ENCODE measurements around the gene TANC1.
A peak's percentile ranks its signal among the peaks of the same experiment; 100 is the strongest.

The TANC1 gene

GRCh38 chr2:158968396-158969161 is at the start of gene TANC1:
TANC1 (plus strand) TSS chr2:158968640; CDS start chr2:159065911, 97,271 bp downstream.
- peak; percentile 90 for DNase-seq (ENCODE audit: low spot score)

GRCh38 chr2:158921599-158922408 is 46.6 kb upstream of the TANC1 start:
- no peak for DNase-seq (ENCODE audit: low spot score)

DNA sequence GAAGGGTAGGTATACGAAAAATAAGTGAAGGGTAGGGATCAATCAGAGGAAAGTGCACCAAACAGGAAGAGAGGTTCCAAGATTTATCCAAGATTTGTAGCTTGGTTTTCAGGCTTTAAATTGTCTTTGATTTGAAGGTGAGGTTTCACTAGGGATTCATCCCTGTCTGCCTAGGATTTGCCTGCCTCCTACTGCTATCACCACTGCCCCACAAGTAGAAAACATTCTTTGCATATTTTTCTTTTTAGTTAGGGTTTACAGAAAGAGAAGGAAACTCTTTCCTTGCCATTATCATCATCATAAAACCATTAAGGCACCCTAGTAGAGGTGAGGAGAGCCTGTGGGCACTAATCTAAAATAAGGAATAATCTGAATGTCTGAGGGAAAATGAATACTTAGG is 45.8 kb upstream of the TANC1 start:
- DNase-seq (ENCODE audit: low spot score): no peak

- no peak for DNase-seq (ENCODE audit: low spot score)
These were observed 45.3 kb upstream of the TANC1 start for GRCh38 chr2:158923180-158923594.

GRCh38 chr2:158923641-158924040 is 44.8 kb upstream of the TANC1 start:
- no peak for DNase-seq (ENCODE audit: low spot score)

- no peak for DNase-seq (ENCODE audit: low spot score)
These were observed 41.9 kb upstream of the TANC1 start for GRCh38 chr2:158926478-158926948.

GRCh38 chr2:158928515-158928914 is 39.9 kb upstream of the TANC1 start:
- no peak for DNase-seq (ENCODE audit: low spot score)

DNA sequence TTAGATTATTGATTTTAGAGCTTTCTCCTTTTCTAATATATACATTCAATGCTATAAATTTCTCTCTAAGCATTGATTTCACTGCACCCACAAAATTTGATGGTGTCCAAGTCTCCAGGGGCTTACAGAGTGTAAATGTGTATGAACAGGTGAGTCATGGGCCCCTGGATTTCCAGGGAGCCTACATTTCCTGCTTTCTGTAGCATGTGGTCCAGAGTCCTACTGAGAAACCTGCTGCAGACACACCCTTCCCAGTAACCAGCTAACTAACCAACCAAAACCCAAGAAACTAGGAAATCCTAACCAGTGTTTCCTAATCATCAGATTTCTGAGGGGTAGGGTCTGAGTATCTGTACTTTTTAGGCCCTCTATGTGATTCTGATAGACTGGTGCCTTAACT is 39.5 kb upstream of the TANC1 start:
- no peak for DNase-seq (ENCODE audit: low spot score)

DNA sequence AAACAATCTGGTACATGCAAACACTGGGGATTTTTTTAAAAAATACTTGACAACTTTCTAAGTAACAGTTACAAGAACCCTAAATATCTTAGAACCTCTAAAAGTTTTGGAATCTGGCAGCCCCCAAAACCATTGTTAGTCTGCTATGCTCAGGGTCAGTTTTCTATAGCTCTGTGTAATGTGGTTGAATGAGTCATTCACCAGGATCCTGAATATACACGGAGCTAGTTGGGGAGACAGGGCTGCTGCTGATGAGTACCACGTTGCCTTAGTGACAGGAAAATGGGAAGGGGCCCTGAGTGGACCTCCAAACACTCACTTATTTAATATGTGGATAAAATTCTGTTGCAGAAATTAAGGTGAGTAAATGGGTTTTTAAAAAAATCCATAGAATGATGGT is 36.9 kb upstream of the TANC1 start:
- DNase-seq (ENCODE audit: low spot score): no peak

DNA sequence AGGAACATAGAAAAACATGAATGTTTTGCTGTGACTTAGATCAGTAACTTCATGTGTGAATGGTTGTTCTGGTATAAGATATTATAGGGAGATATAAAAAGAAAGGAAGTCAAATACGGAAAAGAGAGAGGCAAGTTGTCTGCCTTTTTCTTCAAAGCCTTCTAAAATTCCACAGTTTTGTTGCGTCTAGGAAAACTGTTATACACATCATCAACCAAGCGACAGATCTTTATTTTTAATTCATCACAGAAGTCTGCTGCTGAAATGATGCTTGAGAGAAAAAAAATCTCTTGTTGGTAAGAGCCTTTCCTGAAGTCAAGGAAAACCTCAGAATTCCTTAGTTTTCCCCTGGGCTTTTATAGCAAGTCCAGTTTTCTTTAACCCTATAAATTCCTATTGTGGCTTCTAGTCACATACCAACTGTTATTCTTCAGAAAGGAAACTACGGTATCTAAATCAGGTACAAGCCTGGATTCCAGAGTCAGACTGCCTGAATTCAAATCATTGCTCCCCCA is 36.3 kb upstream of the TANC1 start:
- DNase-seq (ENCODE audit: low spot score): no peak

DNA sequence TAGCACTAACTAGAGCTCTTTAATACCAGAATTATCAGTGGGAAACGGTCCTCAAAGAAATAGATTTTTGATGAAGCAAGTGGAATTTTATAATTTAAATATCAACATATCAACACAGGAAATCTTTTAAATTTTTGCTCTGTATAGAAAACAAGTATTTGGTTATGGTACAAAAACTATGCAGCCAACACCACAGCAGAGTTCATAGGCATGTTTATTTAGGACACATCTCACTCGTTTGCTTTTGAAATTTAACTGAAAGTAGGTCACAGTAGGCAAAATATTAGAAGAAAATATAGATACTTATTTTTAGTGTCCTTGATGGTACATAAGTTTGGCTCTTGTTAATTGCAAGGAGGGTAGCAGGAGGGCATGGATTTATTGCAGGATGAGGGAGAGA is 34.3 kb upstream of the TANC1 start:
- DNase-seq (ENCODE audit: low spot score): no peak

DNA sequence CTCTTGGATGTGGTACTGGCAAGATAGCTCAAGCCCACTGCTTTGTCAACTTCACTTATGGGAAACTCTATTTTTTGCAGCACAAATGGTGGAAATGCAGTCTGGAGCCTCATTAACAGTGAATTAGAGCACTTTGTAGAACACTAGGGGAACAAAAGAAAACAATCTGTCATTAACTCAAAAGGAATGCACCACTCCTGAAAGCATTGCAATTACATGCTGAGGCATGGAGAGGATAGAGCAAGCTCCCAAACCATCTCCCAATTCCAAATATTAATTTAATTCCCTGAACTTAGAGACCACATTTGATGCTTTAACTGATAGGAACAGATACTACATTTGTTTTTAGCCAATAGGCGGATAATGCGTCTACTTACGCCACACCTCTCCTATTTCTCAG is 32.8 kb upstream of the TANC1 start:
- DNase-seq (ENCODE audit: low spot score): no peak

GRCh38 chr2:158936978-158937377 is 31.5 kb upstream of the TANC1 start:
- no peak for DNase-seq (ENCODE audit: low spot score)

- DNase-seq (ENCODE audit: low spot score): no peak
These were observed 28.1 kb upstream of the TANC1 start for GRCh38 chr2:158940356-158940755.

DNA sequence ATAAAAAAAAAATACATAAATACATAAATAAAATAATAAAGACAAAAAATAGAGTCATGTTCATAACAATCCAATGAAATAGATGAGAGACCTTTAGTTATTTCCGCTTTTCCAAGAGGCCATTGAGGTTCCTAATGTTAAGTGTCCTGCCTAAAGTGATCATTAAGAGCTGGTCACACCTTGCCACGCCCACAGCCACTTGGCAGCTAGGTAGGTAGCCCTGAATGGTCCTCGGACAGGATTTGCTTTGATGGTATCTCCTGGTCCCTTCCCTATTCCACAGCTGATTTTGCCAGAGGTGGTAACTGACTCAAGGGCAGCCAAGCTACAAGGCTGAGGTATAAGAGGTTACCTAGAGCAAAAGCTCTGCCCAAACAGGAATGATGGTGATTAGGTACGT is 24.5 kb upstream of the TANC1 start:
- DNase-seq (ENCODE audit: low spot score): no peak

DNA sequence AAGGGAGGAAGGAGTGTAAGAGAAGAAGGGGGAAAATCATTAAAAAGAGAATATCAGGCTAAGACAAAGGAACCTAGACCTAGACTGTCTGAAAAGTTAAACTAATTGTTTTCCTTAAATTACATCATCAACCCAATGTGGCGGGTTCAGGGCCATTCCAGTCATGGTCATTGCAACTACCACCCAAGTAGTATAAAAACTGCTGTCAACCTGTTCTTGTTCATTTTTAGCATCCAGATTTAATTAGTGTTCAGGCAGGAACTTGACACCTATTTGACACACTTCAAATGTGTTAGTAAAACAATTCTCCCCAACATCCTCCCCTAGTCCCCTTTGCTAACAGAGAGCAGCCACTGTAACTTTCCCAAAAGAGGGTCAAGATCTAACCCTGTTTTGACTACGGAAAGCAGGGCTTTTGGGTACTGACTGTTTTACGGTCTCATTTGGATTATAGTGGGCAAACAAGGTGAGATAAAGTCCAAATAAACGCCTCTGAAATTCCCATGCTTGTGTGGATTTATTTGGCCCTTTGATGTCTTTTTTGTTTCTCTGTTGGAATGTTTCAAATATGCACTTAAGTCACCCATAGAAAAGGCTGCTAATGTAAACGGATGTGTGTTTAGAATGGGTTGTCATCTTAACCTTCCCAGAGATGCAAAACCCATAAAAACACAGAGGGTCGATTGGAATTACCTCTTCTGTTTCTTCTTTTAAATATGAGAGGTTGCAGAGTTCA is 19.3 kb upstream of the TANC1 start:
- DNase-seq (ENCODE audit: low spot score): no peak

GRCh38 chr2:158953454-158953853 is 15.0 kb upstream of the TANC1 start:
- DNase-seq (ENCODE audit: low spot score): no peak

- peak; percentile 48 for DNase-seq (ENCODE audit: low spot score)
These were observed 14.3 kb upstream of the TANC1 start for GRCh38 chr2:158953926-158954763.

DNA sequence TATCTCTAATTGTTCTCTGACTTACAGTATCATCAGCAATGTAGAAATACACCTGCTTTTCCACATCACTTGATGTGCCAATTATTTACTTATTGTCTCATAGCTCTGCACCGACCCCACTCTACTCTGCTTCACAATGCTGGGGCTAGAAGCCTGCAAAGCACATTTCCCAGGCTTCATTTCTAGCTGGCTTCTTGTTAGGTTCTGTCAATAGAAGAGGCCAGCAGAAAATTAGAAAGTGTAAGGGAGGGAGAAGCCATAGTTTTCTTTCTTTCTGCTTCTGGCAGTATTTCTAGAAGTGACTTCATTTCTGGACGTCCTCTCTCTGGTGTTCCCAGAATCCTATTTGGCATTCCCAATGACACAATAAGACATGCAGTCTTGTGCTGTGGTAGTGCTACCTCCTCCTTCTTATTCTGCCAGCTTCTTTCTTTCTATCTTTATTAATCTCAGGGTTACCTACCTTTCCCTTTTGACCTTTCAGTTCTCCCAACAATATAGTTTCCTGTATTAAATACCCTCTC is 12.5 kb upstream of the TANC1 start:
- DNase-seq (ENCODE audit: low spot score): no peak

GRCh38 chr2:158958365-158958764 is 10.1 kb upstream of the TANC1 start:
- no peak for DNase-seq (ENCODE audit: low spot score)

DNA sequence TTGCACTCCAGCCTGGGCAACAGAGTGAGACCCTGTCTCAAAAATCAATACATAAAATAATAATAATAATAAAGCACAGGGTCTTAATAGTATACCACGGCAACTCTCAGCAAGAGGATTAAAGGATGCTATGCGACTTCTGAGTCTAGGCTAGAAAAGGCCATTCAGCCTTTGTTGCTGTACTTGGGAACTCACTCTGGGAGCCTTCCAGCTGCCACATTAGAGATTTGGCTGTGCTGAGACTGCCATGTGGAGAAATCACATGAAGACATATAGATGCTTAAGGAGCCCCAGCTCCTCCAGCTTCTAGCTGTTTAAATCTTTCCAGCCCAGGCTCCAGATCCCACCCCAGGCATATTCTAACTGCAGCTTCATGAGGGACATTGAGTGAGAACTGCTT is 8.2 kb upstream of the TANC1 start:
- DNase-seq (ENCODE audit: low spot score): no peak

Measured in D341Med (cell line).